ENCODE measurements around the gene CAMSAP1.

GRCh38 chr9:135835131-135835530 is 72.2 kb downstream of the CAMSAP1 start:
- TF ChIP-seq ZNF354C (tag by site-specific recombination; IDR thresholded peaks at IDR 0.05; ENCODE audit: borderline replicate concordance, low read depth): no peak
- TF ChIP-seq, protein P1, sequence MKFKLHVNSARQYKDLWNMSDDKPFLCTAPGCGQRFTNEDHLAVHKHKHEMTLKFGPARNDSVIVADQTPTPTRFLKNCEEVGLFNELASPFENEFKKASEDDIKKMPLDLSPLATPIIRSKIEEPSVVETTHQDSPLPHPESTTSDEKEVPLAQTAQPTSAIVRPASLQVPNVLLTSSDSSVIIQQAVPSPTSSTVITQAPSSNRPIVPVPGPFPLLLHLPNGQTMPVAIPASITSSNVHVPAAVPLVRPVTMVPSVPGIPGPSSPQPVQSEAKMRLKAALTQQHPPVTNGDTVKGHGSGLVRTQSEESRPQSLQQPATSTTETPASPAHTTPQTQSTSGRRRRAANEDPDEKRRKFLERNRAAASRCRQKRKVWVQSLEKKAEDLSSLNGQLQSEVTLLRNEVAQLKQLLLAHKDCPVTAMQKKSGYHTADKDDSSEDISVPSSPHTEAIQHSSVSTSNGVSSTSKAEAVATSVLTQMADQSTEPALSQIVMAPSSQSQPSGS (tag by site-specific recombination; IDR thresholded peaks at IDR 0.05; ENCODE audit: low read depth): no peak
